ENCODE data around the gene PHLDA2.
"Not testable (repeated sequence)": the region's sequence is repeated elsewhere in the genome, so short reads cannot be mapped to it uniquely, and the experiment has no call there.

GRCh38 chr11:2938458-2939418, 9.5 kb upstream of the PHLDA2 start:
- TF ChIP-seq CTCF, POLR2AphosphoS5, POLR2A, EP300 (IDR thresholded peaks at IDR 0.05): not testable (repeated sequence)

Measured in upper lobe of left lung (tissue), 4 donors.